WTC11 (cell line): ENCODE data around the gene ELAC2.

ENCODE experiments used
- AFF4 ChIP-seq: sonication (generic); formaldehyde crosslinking; IDR thresholded peaks from 2 replicates; pipeline ENCODE4 v1.8.1; 2023; ENCODE audit warnings: mild to moderate bottlenecking, missing genetic modification reagents, borderline replicate concordance
- AR ChIP-seq: fragments of 250-450 bp; sonication (Bioruptor Pico); IDR thresholded peaks from 2 replicates; pipeline ENCODE4 v1.9.0; 2021; ENCODE audit warnings: mild to moderate bottlenecking
- ARID4B ChIP-seq: sonication (generic); formaldehyde crosslinking; IDR thresholded peaks from 2 replicates; pipeline ENCODE4 v1.8.0; 2023; ENCODE audit warnings: missing genetic modification reagents, mild to moderate bottlenecking, borderline replicate concordance
- CREB1 ChIP-seq: sonication (generic); formaldehyde crosslinking; IDR thresholded peaks from 2 replicates; pipeline ENCODE4 v1.8.0; 2023; ENCODE audit warnings: mild to moderate bottlenecking, missing genetic modification reagents
- TP53 ChIP-seq: sonication (generic); formaldehyde crosslinking; IDR thresholded peaks from 2 replicates; pipeline ENCODE4 v1.8.1; 2023; ENCODE audit warnings: mild to moderate bottlenecking, missing genetic modification reagents

GRCh38 chr17:12967962-12968361, 49.9 kb downstream of the ELAC2 start:
- no peak for TF ChIP-seq CREB1 (CRISPR knock-in tag)
- TF ChIP-seq TP53, result no peak
- no peak for TF ChIP-seq AFF4 (CRISPR knock-in tag)
- no peak for TF ChIP-seq AR (CRISPR knock-in tag)
- no peak for TF ChIP-seq ARID4B
